NCI-H69 (cell line): Measurements from ENCODE around the gene TMEM132C.

Experiments used
- DNase-seq: peaks from one replicate; lab custom pipeline; 2025; lab: John Stamatoyannopoulos, UW

The TMEM132C gene

GRCh38 chr12:128709660-128710059 is 442.7 kb downstream of the TMEM132C start:
- DNase-seq, result no peak

GRCh38 chr12:128711486-128711885 is 444.5 kb downstream of the TMEM132C start:
- no peak for DNase-seq

GRCh38 chr12:128712622-128713021 is 445.7 kb downstream of the TMEM132C start:
- DNase-seq, result no peak

GRCh38 chr12:128715485-128715884 is 448.5 kb downstream of the TMEM132C start:
- peak; percentile 44 for DNase-seq

GRCh38 chr12:128724468-128725046 is 457.6 kb downstream of the TMEM132C start:
- no peak for DNase-seq

DNA sequence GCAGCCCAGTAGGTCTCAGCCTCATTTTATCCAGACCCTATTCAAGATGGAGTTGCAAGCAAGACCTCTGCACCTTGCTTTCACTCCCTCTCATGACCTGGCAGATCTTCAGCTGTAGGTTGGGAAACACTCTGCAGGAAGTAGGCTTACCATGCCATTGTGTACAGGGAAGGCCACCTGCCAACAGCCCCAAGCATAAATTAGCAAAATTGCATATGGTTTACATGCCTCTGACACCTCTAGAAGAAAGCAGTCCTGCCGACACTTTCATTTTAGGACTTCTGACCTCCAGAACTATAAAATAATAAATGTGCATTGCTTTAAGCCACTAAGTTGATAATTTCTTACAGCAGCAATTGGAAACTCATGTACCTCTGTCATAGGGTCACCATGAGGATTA is 459.9 kb downstream of the TMEM132C start:
- peak; percentile 88 for DNase-seq

DNA sequence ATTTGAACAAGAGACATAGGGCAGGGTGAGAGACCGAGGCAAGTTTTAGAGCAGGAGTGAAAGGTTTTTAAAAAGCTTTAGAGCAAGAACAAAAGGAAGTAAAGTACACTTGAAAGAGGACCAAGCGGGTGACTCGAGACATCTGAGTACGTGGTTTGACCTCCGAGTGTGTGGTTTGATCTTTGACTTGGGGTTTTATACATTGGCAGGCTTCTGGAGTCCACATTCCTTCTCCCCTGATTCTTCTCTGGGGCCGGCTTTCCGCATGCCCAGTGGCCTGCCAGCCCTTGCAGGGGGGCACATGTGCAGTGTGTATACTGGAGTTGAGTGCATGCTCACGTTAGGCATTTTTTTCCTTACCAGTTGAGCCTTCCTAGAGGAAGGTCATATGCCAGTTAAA is 460.5 kb downstream of the TMEM132C start:
- DNase-seq, result no peak

GRCh38 chr12:128727999-128728398 is 461.0 kb downstream of the TMEM132C start:
- DNase-seq, result no peak

DNA sequence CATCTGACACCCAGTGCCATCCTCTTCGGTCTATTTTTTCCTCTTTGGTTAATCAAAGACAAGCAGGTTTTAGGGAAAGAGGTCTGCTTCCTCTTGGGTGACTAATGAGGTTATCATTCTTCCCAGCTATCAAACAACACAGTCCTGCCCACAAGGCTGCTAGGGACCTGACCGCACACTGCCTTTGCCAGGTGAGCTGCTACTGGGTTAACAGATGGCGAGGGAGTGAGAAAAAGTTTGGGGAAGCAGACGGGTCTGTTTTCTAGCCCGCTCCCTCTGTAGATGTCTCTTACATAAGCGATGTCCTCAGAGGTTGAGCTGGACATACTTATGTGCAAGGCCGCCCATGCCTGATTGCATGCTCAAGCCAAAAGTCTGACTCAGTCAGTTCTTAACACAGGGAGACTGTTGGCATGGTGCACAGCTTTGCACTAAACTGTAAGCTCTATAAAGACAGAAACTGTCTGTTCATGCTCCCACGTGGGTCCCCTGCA is 462.7 kb downstream of the TMEM132C start:
- DNase-seq, result no peak

GRCh38 chr12:128734371-128734770 is 467.4 kb downstream of the TMEM132C start:
- no peak for DNase-seq

- DNase-seq, result no peak
Observed at GRCh38 chr12:128737292-128737966, 470.5 kb downstream of the TMEM132C start.

- DNase-seq, result no peak
Observed at GRCh38 chr12:128743916-128744315, 476.9 kb downstream of the TMEM132C start.

DNA sequence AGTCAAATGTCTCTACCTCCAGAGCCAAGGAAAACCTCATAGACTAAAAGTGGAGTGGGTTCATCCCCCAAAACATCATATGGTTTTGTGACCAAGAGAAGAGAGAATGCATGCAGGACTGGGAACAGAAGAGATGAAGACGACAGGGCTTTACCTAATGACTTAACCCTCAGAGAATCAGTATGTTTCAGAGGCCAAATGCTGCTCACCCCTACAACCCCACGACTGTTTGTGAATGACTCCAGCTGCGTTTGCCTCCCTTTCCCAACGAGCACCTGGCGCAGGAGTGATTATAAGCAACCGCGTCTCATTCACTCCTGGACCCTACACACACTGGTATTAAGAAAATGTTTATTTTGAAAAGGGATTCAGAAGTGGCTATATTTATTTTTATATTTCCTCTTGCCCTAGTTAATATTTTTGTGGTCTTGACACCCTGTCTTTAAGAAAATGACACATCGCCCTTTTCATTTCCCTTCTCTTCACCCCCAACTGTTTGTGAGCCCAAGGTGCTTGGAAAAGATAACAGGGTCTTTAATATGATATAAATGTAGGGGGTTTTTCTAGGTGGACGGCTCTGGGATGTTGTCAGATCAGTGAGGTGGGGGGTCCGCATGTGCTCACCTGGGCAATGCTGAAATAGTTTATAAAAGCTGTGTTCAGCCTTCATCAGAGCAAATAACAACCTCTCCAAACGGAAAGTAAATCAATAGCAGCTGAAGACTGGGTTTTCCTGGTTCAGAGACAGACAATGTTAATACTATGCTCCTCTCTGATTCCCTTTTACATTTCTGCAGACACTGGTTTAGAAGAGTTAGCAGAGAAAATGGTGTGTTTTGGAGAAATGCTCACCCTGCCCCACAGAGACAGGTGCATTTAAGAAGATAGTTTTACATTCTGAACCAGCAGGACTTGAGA is 479.1 kb downstream of the TMEM132C start:
- no peak for DNase-seq

GRCh38 chr12:128747441-128747840 is 480.5 kb downstream of the TMEM132C start:
- no peak for DNase-seq

DNA sequence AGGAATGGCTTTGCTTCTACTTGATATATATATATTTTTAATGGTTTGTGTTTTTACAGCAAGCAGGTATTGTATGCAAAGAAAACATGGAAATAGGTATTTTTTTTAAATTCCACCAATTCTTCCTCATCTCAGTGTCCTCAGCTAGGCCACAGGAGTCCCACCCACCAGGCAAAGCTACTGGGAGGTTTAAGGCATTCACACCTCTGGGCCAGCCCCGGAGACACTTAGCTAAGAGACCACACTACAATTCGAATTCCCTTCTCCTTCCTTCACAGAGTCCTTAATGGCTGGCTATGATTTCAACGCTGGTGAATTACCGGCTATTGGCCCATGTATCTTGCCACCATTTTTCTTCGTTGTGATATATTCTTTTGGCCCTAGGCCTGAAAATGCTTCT is 485.4 kb downstream of the TMEM132C start:
- DNase-seq, result no peak

GRCh38 chr12:128753438-128753837 is 486.5 kb downstream of the TMEM132C start:
- no peak for DNase-seq

GRCh38 chr12:128754275-128754674 is 487.3 kb downstream of the TMEM132C start:
- DNase-seq, result no peak

DNA sequence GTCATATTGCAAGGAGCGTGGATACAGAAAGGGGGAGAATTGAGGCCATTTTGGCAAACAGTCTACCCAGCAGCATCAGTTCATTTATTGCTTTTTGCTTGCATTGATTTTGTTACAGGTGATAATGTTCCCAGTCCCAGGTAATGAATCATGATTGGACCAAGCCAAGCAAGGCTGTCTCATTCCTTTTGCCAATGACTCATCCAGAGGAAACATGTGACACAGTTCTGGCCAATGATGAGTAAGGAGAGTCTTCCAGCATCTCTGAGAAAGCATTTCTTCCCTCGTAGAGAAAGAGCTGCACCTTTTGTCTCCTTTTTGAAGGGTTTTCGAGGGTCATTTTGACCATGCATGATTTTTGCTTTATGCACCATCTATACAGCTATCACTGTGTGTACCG is 488.6 kb downstream of the TMEM132C start:
- DNase-seq, result no peak
